Progenitor cell of endocrine pancreas (in vitro differentiated cells): Measurements from ENCODE around the gene ANKRD23. TPM values are rescaled to one million over a fixed set of nuclear protein-coding genes. Genes with fewer than 3 reads are reported as not detected.

Source experiments
- DNase-seq: peaks from one replicate; pipeline ENCODE4 v3.0.0; 2021; ENCODE audit warnings: low spot score; ENCODE audit not compliant: unreplicated experiment
- H3K27ac Mint-ChIP-seq: 2 replicates; pipeline ENCODE4 v1.8.0; 2021; ENCODE audit warnings: mild to moderate bottlenecking, moderate library complexity, mixed read lengths
- H3K27me3 Mint-ChIP-seq: 2 replicates; pipeline ENCODE4 v1.8.0; 2021; ENCODE audit warnings: mixed read lengths
- H3K36me3 Mint-ChIP-seq: 2 replicates; pipeline ENCODE4 v1.8.0; 2022; ENCODE audit warnings: mixed read lengths; ENCODE audit not compliant: insufficient read depth
- H3K4me1 Mint-ChIP-seq: 2 replicates; pipeline ENCODE4 v1.8.0; 2021; ENCODE audit warnings: low read depth, mixed read lengths
- H3K4me3 Mint-ChIP-seq: 2 replicates; pipeline ENCODE4 v1.8.0; 2021; ENCODE audit warnings: low read depth, mild to moderate bottlenecking, moderate library complexity, mixed read lengths
- H3K9me3 Mint-ChIP-seq: 2 replicates; pipeline ENCODE4 v1.8.0; 2021; ENCODE audit warnings: low read depth, mixed read lengths
- total RNA-seq: library from RNA; stranded (reverse); gene quantifications from 2 replicates; pipeline ENCODE4 v1.2.1, GENCODE V29; 2021
- TF ChIP-seq, protein P1 (sequence below): fragments of 200-600 bp; sonication (generic); IDR thresholded peaks from one replicate; pipeline ENCODE4 v1.5.0; 2021; ENCODE audit warnings: antibody characterized with exemption, mild to moderate bottlenecking; ENCODE audit not compliant: unreplicated experiment

ANKRD23 gene
- total RNA-seq, 1 donor from 2014 or later: 8.3 TPM

DNA sequence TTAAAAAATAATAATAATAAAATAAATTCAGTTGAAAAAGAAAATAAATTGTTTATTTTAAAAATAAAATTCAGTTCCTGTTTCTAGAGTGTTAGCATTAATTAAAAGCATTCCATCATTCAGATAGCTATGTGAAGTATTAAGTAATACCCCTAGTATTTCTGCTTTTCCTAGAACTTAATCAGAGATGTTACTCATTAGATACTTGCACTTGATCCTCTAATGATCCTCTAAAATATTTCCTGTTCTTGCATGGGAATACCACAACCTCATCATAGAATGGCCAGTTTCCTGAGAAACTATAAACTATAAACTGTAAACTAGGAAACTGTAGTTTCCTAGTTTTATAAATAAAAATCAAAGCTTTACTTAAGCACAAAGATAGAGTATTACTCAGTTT lies 38.8 kb downstream of the ANKRD23 start:
- H3K27me3 Mint-ChIP-seq: no peaks in the 10 kb centered on the region
- peaks cover 3% of the 10 kb centered on the region for H3K9me3 Mint-ChIP-seq
- peaks cover 11% of the 10 kb centered on the region for H3K36me3 Mint-ChIP-seq
- H3K27ac Mint-ChIP-seq: no peak overlapping the region
- H3K4me3 Mint-ChIP-seq: no peak overlapping the region
- H3K4me1 Mint-ChIP-seq: peaks cover 4% of the 10 kb centered on the region
- TF ChIP-seq, protein P1, sequence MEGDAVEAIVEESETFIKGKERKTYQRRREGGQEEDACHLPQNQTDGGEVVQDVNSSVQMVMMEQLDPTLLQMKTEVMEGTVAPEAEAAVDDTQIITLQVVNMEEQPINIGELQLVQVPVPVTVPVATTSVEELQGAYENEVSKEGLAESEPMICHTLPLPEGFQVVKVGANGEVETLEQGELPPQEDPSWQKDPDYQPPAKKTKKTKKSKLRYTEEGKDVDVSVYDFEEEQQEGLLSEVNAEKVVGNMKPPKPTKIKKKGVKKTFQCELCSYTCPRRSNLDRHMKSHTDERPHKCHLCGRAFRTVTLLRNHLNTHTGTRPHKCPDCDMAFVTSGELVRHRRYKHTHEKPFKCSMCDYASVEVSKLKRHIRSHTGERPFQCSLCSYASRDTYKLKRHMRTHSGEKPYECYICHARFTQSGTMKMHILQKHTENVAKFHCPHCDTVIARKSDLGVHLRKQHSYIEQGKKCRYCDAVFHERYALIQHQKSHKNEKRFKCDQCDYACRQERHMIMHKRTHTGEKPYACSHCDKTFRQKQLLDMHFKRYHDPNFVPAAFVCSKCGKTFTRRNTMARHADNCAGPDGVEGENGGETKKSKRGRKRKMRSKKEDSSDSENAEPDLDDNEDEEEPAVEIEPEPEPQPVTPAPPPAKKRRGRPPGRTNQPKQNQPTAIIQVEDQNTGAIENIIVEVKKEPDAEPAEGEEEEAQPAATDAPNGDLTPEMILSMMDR: no peak
- DNase-seq: no peak

DNA sequence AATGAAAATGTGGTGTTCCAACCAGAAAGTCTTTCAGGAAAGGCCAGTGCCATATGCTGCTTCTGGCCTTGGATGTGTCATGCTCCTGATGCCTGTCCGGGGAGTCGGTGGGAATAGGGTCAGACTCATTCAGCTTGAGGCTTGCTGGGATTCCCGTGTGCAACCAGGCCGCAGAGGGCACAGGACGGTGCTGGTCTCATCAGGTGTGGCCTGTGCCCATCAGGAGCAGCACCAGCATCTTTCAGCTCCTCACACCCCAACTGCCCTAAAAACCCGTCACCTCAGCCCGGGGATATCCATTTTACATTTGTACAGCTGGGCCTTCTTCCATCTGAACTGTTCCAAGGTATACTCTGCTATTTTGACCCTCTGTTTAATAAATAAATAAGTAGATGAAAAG lies 41.1 kb downstream of the ANKRD23 start:
- Mint-ChIP-seq H3K9me3 (peaks cover 3% of the 10 kb centered on the region), H3K36me3 (peaks cover 6% of the 10 kb centered on the region), H3K27ac (no peak overlapping the region), H3K4me1 (peaks cover 4% of the 10 kb centered on the region), H3K4me3 (no peak overlapping the region), H3K27me3 (no peaks in the 10 kb centered on the region)
- DNase-seq: no peak
- TF ChIP-seq, protein P1: no peak

DNA sequence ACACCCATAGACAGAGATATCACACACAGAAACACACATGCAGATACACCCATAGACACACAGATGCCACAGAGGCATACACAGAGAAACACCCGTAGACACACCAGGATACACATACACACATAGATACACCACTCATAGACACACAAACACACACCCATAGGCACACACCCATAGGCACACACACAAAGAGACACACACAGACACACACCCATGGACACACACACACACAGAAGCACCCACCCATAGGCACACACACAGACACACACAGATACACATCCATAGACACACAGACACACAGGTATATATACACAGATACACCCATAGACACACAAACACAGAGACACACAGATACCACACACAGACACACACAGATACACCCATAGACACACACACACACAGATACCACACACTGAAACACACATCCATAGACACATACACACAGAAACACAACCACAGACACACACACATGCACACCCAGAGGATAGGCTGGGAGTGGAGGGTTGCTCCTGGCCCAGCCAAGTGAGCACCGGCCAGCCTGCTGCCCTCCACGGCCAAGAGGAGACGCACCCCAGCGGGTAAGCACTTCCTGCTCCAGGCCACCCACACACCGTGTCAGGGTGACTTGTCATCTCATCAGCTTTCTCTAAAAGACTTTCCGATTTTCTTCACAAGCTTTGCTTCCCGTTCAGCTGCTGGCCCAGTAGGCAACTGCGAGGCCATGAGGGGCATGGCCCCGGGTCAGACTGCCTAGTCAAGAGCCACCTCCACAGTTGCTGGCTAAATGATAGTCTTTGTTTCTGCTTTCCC lies 41.8 kb downstream of the ANKRD23 start:
- Mint-ChIP-seq H3K27me3 (no peaks in the 10 kb centered on the region), H3K36me3 (peaks cover 6% of the 10 kb centered on the region), H3K4me1 (peaks cover 4% of the 10 kb centered on the region), H3K9me3 (peaks cover 3% of the 10 kb centered on the region), H3K4me3 (no peak overlapping the region), H3K27ac (no peak overlapping the region)
- DNase-seq: no peak
- TF ChIP-seq, protein P1: no peak

DNA sequence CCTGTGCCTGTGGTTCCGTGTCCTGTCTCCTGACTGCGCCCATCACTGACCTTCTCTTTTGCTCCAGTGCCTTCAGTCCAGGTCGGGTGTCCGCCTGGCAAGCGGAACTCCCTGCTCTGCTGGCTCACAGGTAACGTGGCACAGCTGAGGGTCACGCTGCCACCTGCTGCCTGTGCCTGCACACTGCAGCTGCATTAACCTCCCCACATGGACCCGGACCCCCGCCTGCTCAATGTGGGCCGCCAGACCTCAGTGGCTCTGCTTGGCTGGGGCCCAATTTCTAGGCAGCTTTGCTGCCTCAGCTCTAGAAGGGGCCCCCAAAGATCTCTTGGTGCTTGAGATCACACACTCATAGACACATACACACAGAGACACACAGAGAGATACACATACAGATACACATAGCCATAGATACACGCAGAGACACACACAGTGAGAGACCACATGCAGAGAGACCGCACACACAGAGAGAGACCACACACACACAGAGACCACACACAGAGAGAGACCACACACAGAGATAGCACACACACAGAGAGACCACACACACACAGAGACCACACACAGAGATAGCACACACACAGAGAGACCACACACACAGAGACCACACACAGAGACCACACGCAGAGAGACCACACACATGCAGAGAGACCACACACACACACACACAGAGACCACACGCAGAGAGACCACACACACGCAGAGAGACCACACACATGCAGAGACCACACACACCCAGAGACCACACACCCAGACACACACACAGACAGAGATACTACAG lies 42.6 kb downstream of the ANKRD23 start:
- peaks cover under 1% of the 10 kb centered on the region for H3K4me1 Mint-ChIP-seq
- H3K4me3 Mint-ChIP-seq: no peak overlapping the region
- TF ChIP-seq, protein P1: peak; percentile 83
- peaks cover under 1% of the 10 kb centered on the region for H3K9me3 Mint-ChIP-seq
- H3K27ac Mint-ChIP-seq: no peak overlapping the region
- no peaks in the 10 kb centered on the region for H3K27me3 Mint-ChIP-seq
- H3K36me3 Mint-ChIP-seq: peaks cover 2% of the 10 kb centered on the region
- peak; percentile 55 for DNase-seq
